SK-N-SH treated with all-trans-retinoic acid at 6 μM for 48 hours (cell line): Measurements from ENCODE around the gene FCN2.

Source experiments
- ARNTL ChIP-seq: fragments of 450-650 bp; formaldehyde crosslinking; IDR thresholded peaks from 2 replicates; pipeline ENCODE4 v1.5.0; 2020; ENCODE audit warnings: low read depth, mild to moderate bottlenecking, moderate library complexity, borderline replicate concordance
- CSDC2 ChIP-seq: fragments of 250-450 bp; sonication (Bioruptor Pico); IDR thresholded peaks from 2 replicates; pipeline ENCODE4 v1.5.0; 2020; ENCODE audit warnings: mild to moderate bottlenecking, moderate library complexity
- ESRRG ChIP-seq: fragments of 250-450 bp; sonication (Bioruptor Pico); IDR thresholded peaks from 2 replicates; pipeline ENCODE4 v1.6.1; 2021; ENCODE audit warnings: mild to moderate bottlenecking
- GLIS3 ChIP-seq: fragments of 250-450 bp; sonication (Bioruptor Pico); IDR thresholded peaks from 2 replicates; pipeline ENCODE4 v1.5.0; 2020; ENCODE audit warnings: mild to moderate bottlenecking, moderate library complexity
- PATZ1 ChIP-seq: fragments of 250-450 bp; sonication (Bioruptor Pico); IDR thresholded peaks from 2 replicates; pipeline ENCODE4 v1.8.0; 2020; ENCODE audit warnings: mild to moderate bottlenecking, moderate library complexity, borderline replicate concordance
- PPARA ChIP-seq: fragments of 250-450 bp; sonication (Bioruptor Pico); IDR thresholded peaks from 2 replicates; pipeline ENCODE4 v1.5.0; 2020; ENCODE audit warnings: mild to moderate bottlenecking, borderline replicate concordance
- RARB ChIP-seq: fragments of 250-450 bp; sonication (Bioruptor Pico); IDR thresholded peaks from 2 replicates; pipeline ENCODE4 v1.8.0; 2021; ENCODE audit warnings: mild to moderate bottlenecking, moderate library complexity
- SNAI2 ChIP-seq: fragments of 250-450 bp; sonication (Bioruptor Pico); IDR thresholded peaks from 2 replicates; pipeline ENCODE4 v1.5.0; 2020; ENCODE audit warnings: mild to moderate bottlenecking, moderate library complexity
- TCF4 ChIP-seq: fragments of 250-450 bp; sonication (Bioruptor Pico); IDR thresholded peaks from 2 replicates; pipeline ENCODE4 v1.8.0; 2021; ENCODE audit warnings: mild to moderate bottlenecking, moderate library complexity, borderline replicate concordance
- TOX ChIP-seq: fragments of 250-450 bp; sonication (Bioruptor Pico); IDR thresholded peaks from 2 replicates; pipeline ENCODE4 v1.8.0; 2021; ENCODE audit warnings: mild to moderate bottlenecking, moderate library complexity, borderline replicate concordance
- ZFP30 ChIP-seq: fragments of 450-650 bp; formaldehyde crosslinking; IDR thresholded peaks from 2 replicates; pipeline ENCODE4 v1.5.0; 2022; ENCODE audit warnings: mild to moderate bottlenecking, moderate library complexity
- ZNF70 ChIP-seq: fragments of 450-650 bp; formaldehyde crosslinking; IDR thresholded peaks from 2 replicates; pipeline ENCODE4 v1.5.0; 2020; ENCODE audit warnings: mild to moderate bottlenecking, moderate library complexity

GRCh38 chr9:134895567-134895907, 14.9 kb downstream of the FCN2 start:
- TF ChIP-seq ZFP30 (CRISPR knock-in tag) (no peak), PPARA (no peak), RARB (no peak), TOX (CRISPR knock-in tag) (no peak), PATZ1 (CRISPR knock-in tag) (no peak), ARNTL (CRISPR knock-in tag) (no peak), CSDC2 (CRISPR knock-in tag) (no peak), GLIS3 (CRISPR knock-in tag) (no peak), SNAI2 (CRISPR knock-in tag) (no peak), ZNF70 (CRISPR knock-in tag) (no peak), ESRRG (CRISPR knock-in tag) (no peak), TCF4 (CRISPR knock-in tag) (no peak)
